Measurements from ENCODE around the gene PCDH12.
A peak's percentile ranks its signal among the peaks of the same experiment; 100 is the strongest.

PCDH12 gene

DNA sequence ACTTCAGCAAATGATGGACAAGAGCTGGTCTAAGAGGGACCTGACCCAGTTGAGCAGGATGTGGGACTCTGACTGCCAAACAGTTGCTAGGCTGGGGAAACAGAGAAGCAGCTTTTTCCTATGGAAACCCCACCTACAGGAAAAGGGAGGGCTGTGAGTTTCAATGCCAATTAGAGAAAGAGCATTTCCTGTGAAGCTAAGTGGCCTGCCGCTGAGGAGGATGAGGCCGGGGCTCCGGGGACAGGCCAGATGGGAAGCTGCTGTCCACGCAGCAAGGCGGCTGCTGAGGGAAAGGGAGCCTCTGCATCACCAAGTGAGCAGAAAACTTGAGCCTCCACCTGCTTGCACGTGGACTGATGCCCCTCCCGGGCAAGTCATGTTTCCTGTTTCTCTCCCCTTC, at the start of gene PCDH12:
Gene PCDH12 (minus strand): TSS at position 90 of the 400 bp plus-strand sequence. CDS start 351 bp downstream, outside the sequence.
- no peak for DNase-seq

DNA sequence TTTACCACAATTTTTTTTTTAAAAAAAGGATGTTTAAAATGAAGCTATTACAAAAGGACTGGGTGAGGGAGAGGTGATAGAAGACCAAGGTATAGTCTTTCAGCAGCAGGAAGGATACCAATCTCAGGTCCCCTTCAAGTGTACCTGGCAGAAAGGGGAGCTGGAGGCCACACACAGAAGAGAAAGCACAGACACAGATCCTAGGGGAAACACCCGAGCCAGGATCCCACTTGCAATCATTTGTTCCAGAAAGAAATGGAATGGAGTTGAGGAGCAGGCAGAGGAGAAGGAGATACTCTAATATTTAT, 49.2 kb upstream of the PCDH12 start:
- DNase-seq = no peak

GRCh38 chr5:142006363-142007236, 48.6 kb upstream of the PCDH12 start:
- DNase-seq = no peak

DNA sequence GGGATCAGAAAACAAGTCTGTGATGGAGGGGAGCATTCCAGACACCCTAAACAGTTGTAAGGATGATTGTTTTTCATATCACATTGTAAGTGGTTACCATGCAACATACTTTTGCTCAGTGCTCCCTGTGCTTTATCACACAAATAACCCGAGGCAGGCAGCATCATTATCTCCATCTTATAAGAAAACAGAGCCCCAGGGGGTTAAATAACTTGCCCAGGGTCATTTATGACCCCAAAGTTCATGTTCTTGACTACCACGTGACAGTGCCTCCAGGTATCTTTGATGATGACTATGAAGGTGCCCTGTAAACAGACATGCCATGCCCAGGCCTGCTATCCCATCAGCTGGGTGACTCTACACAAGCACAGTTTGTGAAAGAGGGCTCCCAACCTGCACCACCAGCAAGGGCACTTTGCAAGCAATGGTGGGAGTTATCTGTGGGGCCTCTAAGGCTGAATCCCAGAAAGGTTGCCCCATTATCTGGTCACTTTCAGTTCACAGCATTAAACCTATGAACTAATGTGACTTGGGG, 45.3 kb upstream of the PCDH12 start:
- no peak for DNase-seq

GRCh38 chr5:142000704-142001484, 42.9 kb upstream of the PCDH12 start:
- DNase-seq = no peak

DNA sequence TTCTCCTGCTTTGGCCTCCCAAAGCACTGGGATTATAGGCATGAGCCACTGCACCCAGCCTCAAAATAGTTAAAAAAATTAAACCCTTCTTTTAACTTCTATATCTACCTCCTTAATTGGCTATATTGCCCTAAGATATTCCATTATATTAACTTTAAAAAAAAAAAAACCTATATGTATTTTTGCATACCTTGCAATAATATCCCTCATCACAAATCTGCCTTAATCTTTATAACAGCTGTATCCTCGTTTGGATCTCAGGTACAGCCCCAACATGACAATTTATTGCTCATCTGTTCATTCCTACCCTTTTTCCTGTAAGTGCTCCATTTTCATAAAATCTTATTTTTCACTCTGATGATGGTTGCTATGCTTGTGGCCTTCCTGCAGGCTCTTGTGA, 42.2 kb upstream of the PCDH12 start:
- DNase-seq = no peak

- no peak for DNase-seq
Observed at GRCh38 chr5:141997358-141997960, 39.5 kb upstream of the PCDH12 start.

DNA sequence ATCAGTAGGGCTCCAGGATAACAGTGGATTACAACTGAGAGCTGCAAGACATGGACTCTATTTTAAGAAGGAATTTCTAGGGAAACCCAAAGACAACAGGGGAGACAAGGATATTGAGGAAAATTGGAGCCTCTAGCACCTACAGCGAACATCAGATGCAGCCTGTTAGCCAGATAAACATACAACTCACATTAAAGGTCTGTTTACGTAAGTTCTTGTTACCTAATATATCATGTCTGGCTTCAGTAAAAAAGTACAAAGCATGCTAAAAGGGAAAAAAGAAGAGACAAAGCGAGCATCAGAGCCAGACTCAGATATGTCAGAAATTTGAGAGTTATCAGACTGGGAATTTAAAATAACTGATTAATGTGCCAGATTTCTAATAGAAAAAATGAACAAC, 37.7 kb upstream of the PCDH12 start:
- DNase-seq = no peak

GRCh38 chr5:141994511-141995136, 36.6 kb upstream of the PCDH12 start:
- DNase-seq = no peak

GRCh38 chr5:141992349-141992963, 34.5 kb upstream of the PCDH12 start:
- no peak for DNase-seq

- no peak for DNase-seq
Observed at GRCh38 chr5:141989720-141990119, 31.7 kb upstream of the PCDH12 start.

DNA sequence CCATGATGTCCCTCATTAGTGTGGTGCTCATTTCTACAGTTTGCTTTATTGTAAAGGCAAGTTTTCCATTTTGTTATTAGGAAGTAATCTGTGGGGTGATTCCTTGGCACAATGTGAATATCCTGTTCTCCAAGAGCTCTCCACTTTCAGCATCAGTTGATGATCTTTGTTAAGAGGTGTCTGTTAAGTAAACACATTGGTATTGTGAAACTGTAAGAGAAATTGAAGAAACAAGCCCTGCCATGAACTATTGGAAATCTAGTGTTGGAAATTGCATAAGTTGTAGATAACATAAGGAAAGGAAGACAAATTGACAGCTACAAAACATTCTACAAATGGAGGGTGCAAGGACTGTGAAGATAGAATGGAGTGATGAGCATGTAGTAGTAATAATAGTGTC, 28.1 kb upstream of the PCDH12 start:
- DNase-seq = no peak

- DNase-seq = no peak
Observed at GRCh38 chr5:141982626-141983025, 24.6 kb upstream of the PCDH12 start.

- no peak for DNase-seq
Observed at GRCh38 chr5:141978389-141978788, 20.4 kb upstream of the PCDH12 start.

- DNase-seq = no peak
Observed at GRCh38 chr5:141976176-141976575, 18.2 kb upstream of the PCDH12 start.

DNA sequence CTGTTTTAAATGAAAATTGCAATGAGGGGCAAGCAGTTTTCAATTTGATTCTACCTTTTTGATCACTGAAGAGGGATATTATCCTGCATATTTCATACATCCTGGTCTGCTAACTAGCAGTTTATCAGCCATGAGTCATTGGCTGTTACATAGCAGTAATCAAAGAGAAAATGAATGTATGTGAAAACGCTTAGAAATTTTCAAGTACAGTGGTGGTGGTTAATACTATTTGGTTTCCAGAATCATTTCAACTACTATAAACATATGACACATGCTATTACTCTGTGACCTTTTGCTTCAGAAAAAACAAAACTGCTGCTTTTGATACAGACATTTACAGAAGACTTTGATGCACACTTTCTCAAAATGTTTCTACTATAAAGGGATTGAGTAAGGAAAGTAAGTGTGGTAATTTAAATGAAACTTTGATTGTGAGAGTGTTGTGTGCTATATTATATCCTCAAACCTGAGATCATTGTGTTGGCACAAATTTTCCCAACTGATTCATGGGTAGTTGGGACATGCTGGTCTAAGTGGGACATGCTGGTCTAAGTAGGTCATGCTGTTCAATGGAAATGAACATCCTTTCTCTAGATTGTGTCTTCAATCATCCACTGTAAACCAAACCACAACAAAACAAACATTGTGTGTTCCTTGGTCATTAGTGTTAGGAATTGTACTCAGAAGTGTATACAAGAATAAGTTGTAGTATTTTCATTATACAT, 16.0 kb upstream of the PCDH12 start:
- DNase-seq = no peak

GRCh38 chr5:141969783-141970771, 12.1 kb upstream of the PCDH12 start:
- DNase-seq = peak; percentile 43

DNA sequence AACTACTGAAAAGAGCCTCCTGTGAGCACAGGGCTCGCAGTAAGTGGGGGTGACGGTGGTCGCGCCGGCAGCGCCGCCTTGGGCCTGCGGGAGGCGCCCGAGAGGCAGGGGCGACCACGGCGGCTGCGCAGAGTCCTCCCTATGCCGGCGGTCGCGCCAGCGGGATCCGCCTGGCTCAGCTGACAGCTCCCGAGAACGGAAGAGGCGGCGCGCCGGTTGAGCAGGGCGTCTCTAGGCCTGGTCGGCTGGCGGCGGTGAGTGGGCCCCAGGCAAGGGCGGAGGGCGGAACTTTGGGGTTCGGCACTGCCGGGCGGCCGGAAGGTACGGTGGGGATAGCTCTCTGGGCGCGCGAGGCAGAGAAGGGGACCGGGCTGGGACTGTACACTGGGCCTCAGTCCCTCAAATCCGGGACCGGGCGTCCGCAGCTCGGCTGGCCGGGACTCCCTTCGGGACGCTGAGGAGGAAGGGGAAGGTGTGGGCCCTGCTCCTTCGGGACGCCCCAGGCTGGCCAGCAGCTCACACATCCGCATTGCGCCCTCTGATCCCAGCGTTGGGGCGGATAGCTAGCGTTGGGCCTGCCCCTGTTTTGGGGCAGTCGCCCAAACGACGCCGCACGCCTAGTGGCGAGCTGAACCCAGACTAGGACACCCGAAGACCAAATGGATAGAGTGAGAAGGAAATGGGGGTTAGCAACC, 11.1 kb upstream of the PCDH12 start, which contains the start of gene RNF14:
Gene RNF14 (plus strand): TSS at position 192 of the 695 bp plus-strand sequence. CDS start 4,484 bp downstream, outside the sequence.
- peak; percentile 84 for DNase-seq

GRCh38 chr5:141966963-141967333, 8.9 kb upstream of the PCDH12 start:
- no peak for DNase-seq
